OCI-LY3 (cell line): ENCODE results near the gene ST6GALNAC1.

ENCODE experiments used
- CTCF ChIP-seq: fragments of 200-600, 300-600 bp; sonication (generic); IDR thresholded peaks from 2 replicates; pipeline ENCODE4 v1.5.1; 2014; ENCODE audit warnings: antibody characterized with exemption, low read length, low read depth
- EZH2phosphoT487 ChIP-seq: fragments of 200-600 bp; shearing (Covaris generic); IDR thresholded peaks from 2 replicates; pipeline ENCODE4 v1.6.1; 2018; ENCODE audit warnings: antibody characterized with exemption, mixed run types, low read depth

GRCh38 chr17:76643553-76644148 is at the start of gene ST6GALNAC1:
- TF ChIP-seq CTCF (no peak), EZH2phosphoT487 (no peak)
